ENCODE results near the gene IMMP1L. TPM values are rescaled to one million over a fixed set of nuclear protein-coding genes. Genes with fewer than 3 reads are reported as not detected.

The IMMP1L gene
- total RNA-seq, 1 donor from 2014 or later: 17.0 TPM

GRCh38 chr11:31387379-31387778 is 122.0 kb downstream of the IMMP1L start:
- no peak for DNase-seq (ENCODE audit: low spot score)
- H3K4me3 Mint-ChIP-seq (ENCODE audit: unreplicated experiment): no peak overlapping the region

GRCh38 chr11:31383116-31383515 is 126.3 kb downstream of the IMMP1L start:
- no peak for DNase-seq (ENCODE audit: low spot score)
- H3K36me3 Mint-ChIP-seq (ENCODE audit: low read depth): peaks cover 3% of the 10 kb centered on the region
- H3K9me3 Mint-ChIP-seq (ENCODE audit: low read depth): no peaks in the 10 kb centered on the region
- H3K27ac Mint-ChIP-seq (ENCODE audit: unreplicated experiment): no peak overlapping the region
- H3K27me3 Mint-ChIP-seq (ENCODE audit: low read depth): no peaks in the 10 kb centered on the region
- no peak for TF ChIP-seq CTCF (IDR thresholded peaks at IDR 0.05)
- H3K4me1 Mint-ChIP-seq (ENCODE audit: low read depth): no peaks in the 10 kb centered on the region
- H3K4me3 Mint-ChIP-seq (ENCODE audit: unreplicated experiment): no peak overlapping the region

More at GRCh38 chr11:31387379-31387778, 122.0 kb downstream of the IMMP1L start:
- H3K4me1 Mint-ChIP-seq (ENCODE audit: low read depth): no peaks in the 10 kb centered on the region
- no peak overlapping the region for H3K27ac Mint-ChIP-seq (ENCODE audit: unreplicated experiment)
- H3K9me3 Mint-ChIP-seq (ENCODE audit: low read depth): peaks cover 20% of the 10 kb centered on the region
- no peaks in the 10 kb centered on the region for H3K27me3 Mint-ChIP-seq (ENCODE audit: low read depth)
- no peak for TF ChIP-seq CTCF (IDR thresholded peaks at IDR 0.05)
- H3K36me3 Mint-ChIP-seq (ENCODE audit: low read depth): peaks cover 7% of the 10 kb centered on the region

Other genes starting within 250 kb of the IMMP1L start
- gene DCDC1, start 139.9 kb downstream of the IMMP1L start, total RNA-seq: not detected in 3 replicates
- gene DNAJC24, start 139.8 kb downstream of the IMMP1L start, total RNA-seq: 14.6 to 20.0 TPM (median 17.6 TPM) in 3 replicates
- 8.6 to 15.6 TPM (median 8.9 TPM) in 3 replicates for gene ELP4, start 145 bp upstream of the IMMP1L start, total RNA-seq